HUDEP-2 (cell line): Measurements from ENCODE around the gene CALN1.
"Not testable (repeated sequence)": the region's sequence is repeated elsewhere in the genome, so short reads cannot be mapped to it uniquely, and the experiment has no call there.

ENCODE experiments used
- DNase-seq, 76 experiments: peaks; one replicate each; lab custom pipeline; 2025; ENCODE audit not compliant: unreplicated experiment in 76 of 76; lab: John Stamatoyannopoulos, UW

CALN1 gene

GRCh38 chr7:71770269-71770907, 641.8 kb downstream of the CALN1 start:
- DNase-seq, result no peak

GRCh38 chr7:71769326-71769725, 642.8 kb downstream of the CALN1 start:
- DNase-seq, result no peak

- DNase-seq, result no peak
These were observed 643.7 kb downstream of the CALN1 start for GRCh38 chr7:71768450-71768849.

- no peak for DNase-seq
These were observed 646.1 kb downstream of the CALN1 start for GRCh38 chr7:71766016-71766415.

GRCh38 chr7:71761336-71761735, 650.8 kb downstream of the CALN1 start:
- DNase-seq, result no peak

- DNase-seq, result no peak
These were observed 657.3 kb downstream of the CALN1 start for GRCh38 chr7:71754828-71755227.

GRCh38 chr7:71753956-71754664, 658.0 kb downstream of the CALN1 start:
- DNase-seq, result no peak

- no peak for DNase-seq
These were observed 658.9 kb downstream of the CALN1 start for GRCh38 chr7:71753236-71753635.

GRCh38 chr7:71752171-71752935, 659.8 kb downstream of the CALN1 start:
- peak in 15 of 76 experiments; percentile 1 to 28 (median 6) for DNase-seq

- no peak for DNase-seq
These were observed 661.8 kb downstream of the CALN1 start for GRCh38 chr7:71750290-71750689.

GRCh38 chr7:71746006-71746405, 666.1 kb downstream of the CALN1 start:
- DNase-seq, result no peak

- DNase-seq, result no peak
These were observed 672.0 kb downstream of the CALN1 start for GRCh38 chr7:71740174-71740560.

- no peak for DNase-seq
These were observed 672.5 kb downstream of the CALN1 start for GRCh38 chr7:71739520-71740173.

- DNase-seq, result not testable (repeated sequence)
These were observed 674.1 kb downstream of the CALN1 start for GRCh38 chr7:71737931-71738540.

- DNase-seq, result peak in 33 of 76 experiments; percentile 0 to 46 (median 4)
These were observed 676.1 kb downstream of the CALN1 start for GRCh38 chr7:71735961-71736556.

GRCh38 chr7:71733107-71733870, 678.8 kb downstream of the CALN1 start:
- DNase-seq, result peak in 57 of 76 experiments; percentile 0 to 65 (median 28)

- no peak for DNase-seq
These were observed 680.4 kb downstream of the CALN1 start for GRCh38 chr7:71731740-71732139.
